IPS-18a (cell line): Measurements from ENCODE around the gene MLH1.
A peak's percentile ranks its signal among the peaks of the same experiment; 100 is the strongest.

Experiments used
- H3K27ac ChIP-seq: one replicate; pipeline ENCODE4 v1.5.1; 2013; ENCODE audit warnings: low read length
- H3K27me3 ChIP-seq: one replicate; pipeline ENCODE4 v1.6.1; 2013; ENCODE audit warnings: mild to moderate bottlenecking, low read length; ENCODE audit not compliant: control insufficient read depth, insufficient read depth
- H3K36me3 ChIP-seq: one replicate; pipeline ENCODE4 v1.6.1; 2013; ENCODE audit warnings: low read depth, low read length; ENCODE audit not compliant: control insufficient read depth
- H3K4me1 ChIP-seq: one replicate; pipeline ENCODE4 v1.6.1; 2013; ENCODE audit warnings: low read depth, low read length; ENCODE audit not compliant: control insufficient read depth
- H3K4me3 ChIP-seq: one replicate; pipeline ENCODE4 v1.5.1; 2013; ENCODE audit warnings: low read length
- H3K9ac ChIP-seq: one replicate; pipeline ENCODE4 v1.6.1; 2013; ENCODE audit warnings: mild to moderate bottlenecking, low read length, moderate library complexity
- H3K9me3 ChIP-seq: one replicate; pipeline ENCODE4 v1.6.1; 2013; ENCODE audit warnings: low read depth, low read length; ENCODE audit not compliant: control insufficient read depth

Gene MLH1

GRCh38 chr3:36989005-36989404 is 4.3 kb upstream of the MLH1 start:
- peak overlapping the region; percentile 98 for H3K4me3 ChIP-seq
- H3K27ac ChIP-seq = no peak overlapping the region
- H3K36me3 ChIP-seq = peaks cover 54% of the 10 kb centered on the region
- H3K4me1 ChIP-seq = peaks cover 25% of the 10 kb centered on the region
- no peaks in the 10 kb centered on the region for H3K9me3 ChIP-seq
- H3K27me3 ChIP-seq = no peaks in the 10 kb centered on the region
- no peak overlapping the region for H3K9ac ChIP-seq

GRCh38 chr3:36989568-36989967 is 3.8 kb upstream of the MLH1 start:
- Histone ChIP-seq H3K9me3 (no peaks in the 10 kb centered on the region), H3K27ac (no peak overlapping the region), H3K9ac (peak overlapping the region; percentile 1), H3K36me3 (peaks cover 48% of the 10 kb centered on the region), H3K27me3 (no peaks in the 10 kb centered on the region), H3K4me1 (peaks cover 25% of the 10 kb centered on the region), H3K4me3 (peak overlapping the region; percentile 98)

- H3K4me3 ChIP-seq = peak overlapping the region; percentile 98
- peak overlapping the region; percentile 40 for H3K27ac ChIP-seq
- peaks cover 35% of the 10 kb centered on the region for H3K36me3 ChIP-seq
- no peaks in the 10 kb centered on the region for H3K9me3 ChIP-seq
- peak overlapping the region; percentile 92 for H3K9ac ChIP-seq
- no peaks in the 10 kb centered on the region for H3K27me3 ChIP-seq
- H3K4me1 ChIP-seq = peaks cover 25% of the 10 kb centered on the region
These were observed 2.2 kb upstream of the MLH1 start for GRCh38 chr3:36991147-36991546.

GRCh38 chr3:36991923-36992805 is 1.2 kb upstream of the MLH1 start:
- H3K4me1 ChIP-seq = peaks cover 25% of the 10 kb centered on the region
- H3K27me3 ChIP-seq = no peaks in the 10 kb centered on the region
- H3K36me3 ChIP-seq = peaks cover 37% of the 10 kb centered on the region
- peak overlapping the region; percentile 92 for H3K9ac ChIP-seq
- peak overlapping the region; percentile 89 for H3K27ac ChIP-seq
- no peaks in the 10 kb centered on the region for H3K9me3 ChIP-seq
- H3K4me3 ChIP-seq = peak overlapping the region; percentile 98

GRCh38 chr3:36992806-36993325 is 452 bp upstream of the MLH1 start, which contains the start of gene EPM2AIP1:
TSS of gene EPM2AIP1 (minus strand) at chr3:36993131. CDS start at chr3:36993077, 54 bp downstream.
- Histone ChIP-seq H3K9ac (peak within 1 kb of the TSS; percentile 92), H3K36me3 (peaks cover 38% of the 10 kb centered on the region), H3K4me3 (peak within 1 kb of the TSS; percentile 98), H3K4me1 (peaks cover 25% of the 10 kb centered on the region), H3K27ac (peak within 1 kb of the TSS; percentile 90), H3K9me3 (no peaks in the 10 kb centered on the region), H3K27me3 (no peaks in the 10 kb centered on the region)

GRCh38 chr3:37014620-37015019 is 21.3 kb downstream of the MLH1 start:
- Histone ChIP-seq H3K9ac (no peak overlapping the region), H3K36me3 (peaks cover 68% of the 10 kb centered on the region), H3K4me1 (no peaks in the 10 kb centered on the region), H3K4me3 (no peak overlapping the region), H3K9me3 (no peaks in the 10 kb centered on the region), H3K27ac (no peak overlapping the region), H3K27me3 (no peaks in the 10 kb centered on the region)

- Histone ChIP-seq H3K27me3 (no peaks in the 10 kb centered on the region), H3K4me3 (no peak overlapping the region), H3K27ac (no peak overlapping the region), H3K9me3 (no peaks in the 10 kb centered on the region), H3K4me1 (no peaks in the 10 kb centered on the region), H3K9ac (no peak overlapping the region), H3K36me3 (peaks cover 77% of the 10 kb centered on the region)
These were observed 22.3 kb downstream of the MLH1 start for GRCh38 chr3:37015642-37016041.

GRCh38 chr3:37016903-37017302 is 23.6 kb downstream of the MLH1 start:
- peaks cover 79% of the 10 kb centered on the region for H3K36me3 ChIP-seq
- H3K9me3 ChIP-seq = no peaks in the 10 kb centered on the region
- H3K4me3 ChIP-seq = no peak overlapping the region
- no peak overlapping the region for H3K27ac ChIP-seq
- no peak overlapping the region for H3K9ac ChIP-seq
- no peaks in the 10 kb centered on the region for H3K4me1 ChIP-seq
- no peaks in the 10 kb centered on the region for H3K27me3 ChIP-seq

- no peaks in the 10 kb centered on the region for H3K27me3 ChIP-seq
- no peaks in the 10 kb centered on the region for H3K9me3 ChIP-seq
- H3K4me1 ChIP-seq = no peaks in the 10 kb centered on the region
- no peak overlapping the region for H3K27ac ChIP-seq
- peaks cover 76% of the 10 kb centered on the region for H3K36me3 ChIP-seq
- H3K9ac ChIP-seq = no peak overlapping the region
- H3K4me3 ChIP-seq = no peak overlapping the region
These were observed 24.4 kb downstream of the MLH1 start for GRCh38 chr3:37017683-37018082.

- no peaks in the 10 kb centered on the region for H3K4me1 ChIP-seq
- H3K36me3 ChIP-seq = peaks cover 65% of the 10 kb centered on the region
- no peaks in the 10 kb centered on the region for H3K9me3 ChIP-seq
- no peak overlapping the region for H3K9ac ChIP-seq
- no peak overlapping the region for H3K27ac ChIP-seq
- no peak overlapping the region for H3K4me3 ChIP-seq
- no peaks in the 10 kb centered on the region for H3K27me3 ChIP-seq
These were observed 30.8 kb downstream of the MLH1 start for GRCh38 chr3:37024092-37024491.

GRCh38 chr3:37024820-37025405 is 31.6 kb downstream of the MLH1 start:
- no peak overlapping the region for H3K9ac ChIP-seq
- no peaks in the 10 kb centered on the region for H3K27me3 ChIP-seq
- H3K36me3 ChIP-seq = peaks cover 65% of the 10 kb centered on the region
- no peak overlapping the region for H3K4me3 ChIP-seq
- H3K9me3 ChIP-seq = no peaks in the 10 kb centered on the region
- no peaks in the 10 kb centered on the region for H3K4me1 ChIP-seq
- no peak overlapping the region for H3K27ac ChIP-seq
